MCF 10A (cell line): Measurements from ENCODE around the gene MYCT1. TPM values are rescaled to one million over a fixed set of nuclear protein-coding genes. Genes with fewer than 3 reads are reported as not detected.

Experiments used
- BruUV-seq: library from RNA; stranded (reverse); fragments of 400-500 nt; replicated peaks from 2 replicates; lab custom pipeline; 2021; lab: Mats Ljungman, UMichigan
- CTCF ChIA-PET: fragments of 300-600 bp; sonication (Branson Sonifier 250); formaldehyde crosslinking; extraction: SDS; loops from one replicate; lab custom pipeline; 2021; ENCODE audit warnings: antibody characterized with exemption, inconsistent platforms; lab: Yijun Ruan, JAX
- POLR2A ChIA-PET: fragments of 300-600, 350-650 bp; sonication (Branson Sonifier 250); formaldehyde crosslinking; extraction: SDS; loops from one replicate; lab custom pipeline; 2020; ENCODE audit warnings: antibody characterized with exemption, inconsistent platforms; lab: Yijun Ruan, JAX
- DNase-seq: peaks from one replicate; pipeline ENCODE4 v3.0.0-alpha.2; 2018; ENCODE audit not compliant: unreplicated experiment
- H3K27ac Mint-ChIP-seq: one replicate; pipeline ENCODE4 v1.8.0; 2022; ENCODE audit warnings: mild to moderate bottlenecking, low read depth, mixed read lengths; ENCODE audit not compliant: unreplicated experiment
- H3K27me3 Mint-ChIP-seq: one replicate; pipeline ENCODE4 v1.8.0; 2022; ENCODE audit warnings: mixed read lengths; ENCODE audit not compliant: insufficient read depth, unreplicated experiment
- H3K36me3 Mint-ChIP-seq: one replicate; pipeline ENCODE4 v1.8.0; 2022; ENCODE audit warnings: mild to moderate bottlenecking, moderate library complexity, mixed read lengths; ENCODE audit not compliant: insufficient read depth, unreplicated experiment
- H3K4me1 Mint-ChIP-seq: one replicate; pipeline ENCODE4 v1.8.0; 2022; ENCODE audit warnings: mixed read lengths; ENCODE audit not compliant: insufficient read depth, unreplicated experiment
- H3K4me3 Mint-ChIP-seq: one replicate; pipeline ENCODE4 v1.8.0; 2022; ENCODE audit warnings: mild to moderate bottlenecking, moderate library complexity, mixed read lengths; ENCODE audit not compliant: unreplicated experiment
- H3K9me3 Mint-ChIP-seq: one replicate; pipeline ENCODE4 v1.8.0; 2022; ENCODE audit warnings: mixed read lengths; ENCODE audit not compliant: unreplicated experiment
- CTCF ChIP-seq: fragments of 200-600 bp; IDR thresholded peaks from one replicate; pipeline ENCODE4 v1.8.0; 2022; ENCODE audit warnings: antibody characterized with exemption, mild to moderate bottlenecking; ENCODE audit not compliant: unreplicated experiment
- intact Hi-C: fragments of 100-400 bp; cut with micrococcal nuclease; formaldehyde crosslinking; loops from 2 replicates; pipeline ENCODE4 v1.14.1; 2022
- total RNA-seq: library from RNA; stranded (reverse); gene quantifications from 2 replicates; pipeline ENCODE4 v1.2.3, GENCODE V29; 2022

The MYCT1 gene
- total RNA-seq, 1 experiment from 2014 or later, result not detected

DNA sequence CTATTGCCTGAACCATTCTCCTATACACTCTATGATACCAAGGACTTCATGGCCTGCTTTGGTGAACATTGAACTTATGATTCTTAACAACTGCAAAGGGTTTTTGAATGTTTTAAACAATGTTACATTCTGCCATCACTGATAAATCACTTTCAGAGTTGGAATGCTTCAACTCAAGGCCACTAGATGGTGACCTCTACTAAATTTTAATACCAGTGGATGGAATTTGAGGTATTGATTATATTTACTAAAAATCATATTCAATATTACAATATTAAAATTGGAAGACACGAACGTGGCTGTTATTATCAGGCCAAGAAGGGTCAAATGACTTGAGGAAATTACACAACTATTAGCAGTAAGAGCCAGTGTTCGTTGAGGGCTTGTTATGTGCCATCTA is 18.6 kb downstream of the MYCT1 start:
- intact Hi-C loops, result loop anchor here (5.0 kb wide), 1 partner anchor 146 kb away; no protein-coding TSS in a partner anchor
- CTCF ChIA-PET, result interaction anchor here (0.6 to 1.2 kb wide), 2 partner anchors 182 to 1096 kb away, joined by 3 read pairs; no protein-coding TSS in a partner anchor

DNA sequence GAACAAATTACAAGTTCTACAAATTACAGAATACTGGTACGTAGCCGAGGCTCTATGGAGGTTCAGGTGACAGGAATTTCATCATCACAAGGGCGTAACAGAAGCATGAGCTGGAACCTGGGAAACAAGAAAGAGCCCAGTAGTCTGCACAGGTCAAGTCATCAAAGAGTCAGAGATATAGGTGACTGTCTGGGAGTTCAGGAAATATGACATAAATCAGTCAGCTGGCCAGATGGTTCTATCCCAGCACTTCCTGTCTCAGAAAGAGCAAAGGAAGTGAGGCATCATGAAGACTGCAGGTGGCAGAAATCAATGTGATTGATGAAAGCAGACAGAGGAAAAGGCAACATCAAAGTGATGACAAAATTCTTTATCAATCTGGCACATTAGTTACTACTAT is 23.3 kb downstream of the MYCT1 start:
- intact Hi-C loops, result no loop called here
- Mint-ChIP-seq H3K4me1 (peaks cover 7% of the 10 kb centered on the region), H3K27me3 (peaks cover 11% of the 10 kb centered on the region), H3K27ac (no peak overlapping the region), H3K36me3 (no peaks in the 10 kb centered on the region), H3K4me3 (no peak overlapping the region), H3K9me3 (no peaks in the 10 kb centered on the region)
- no peak for TF ChIP-seq CTCF
- DNase-seq, result peak; percentile 11
- CTCF ChIA-PET, result no interaction called here
- POLR2A ChIA-PET, result interaction anchor here (0.6 kb wide), 1 partner anchor 12 kb away, joined by 4 read pairs; no protein-coding TSS in a partner anchor
- no TSS peak for BruUV-seq

More for the DNA sequence above, 18.6 kb downstream of the MYCT1 start:
- Mint-ChIP-seq H3K27me3 (peaks cover 11% of the 10 kb centered on the region), H3K27ac (no peak overlapping the region), H3K4me1 (peaks cover 7% of the 10 kb centered on the region), H3K36me3 (no peaks in the 10 kb centered on the region), H3K4me3 (no peak overlapping the region), H3K9me3 (peaks cover 8% of the 10 kb centered on the region)
- DNase-seq, result no peak
- BruUV-seq, result no TSS peak
- POLR2A ChIA-PET, result no interaction called here
- peak; percentile 23 for TF ChIP-seq CTCF

GRCh38 chr6:152721956-152722355 is 24.3 kb downstream of the MYCT1 start:
- no peak overlapping the region for H3K27ac Mint-ChIP-seq
- POLR2A ChIA-PET, result no interaction called here

DNA sequence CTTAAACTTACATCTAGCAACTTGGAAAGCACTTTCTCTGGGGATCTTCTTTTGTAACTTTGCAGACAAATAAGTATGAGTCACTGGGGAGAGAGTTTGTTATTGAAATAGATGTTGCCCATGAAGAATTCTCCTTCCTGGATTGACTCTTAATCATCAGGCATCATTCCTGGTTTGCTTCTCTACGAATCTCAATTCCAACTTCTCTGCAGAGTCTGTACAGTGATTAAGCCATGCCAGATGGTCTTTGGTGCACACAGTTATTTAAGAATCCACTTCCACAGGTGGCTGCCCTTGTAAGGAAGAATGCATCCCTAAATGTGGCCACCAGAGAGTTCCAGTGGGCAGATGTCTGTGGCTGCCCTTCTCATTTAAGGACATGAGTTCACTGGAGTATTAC is 25.7 kb downstream of the MYCT1 start:
- Mint-ChIP-seq H3K9me3 (no peaks in the 10 kb centered on the region), H3K27me3 (peaks cover 20% of the 10 kb centered on the region), H3K36me3 (no peaks in the 10 kb centered on the region), H3K4me3 (no peak overlapping the region), H3K4me1 (peaks cover 7% of the 10 kb centered on the region), H3K27ac (no peak overlapping the region)
- DNase-seq, result peak; percentile 18
- no peak for TF ChIP-seq CTCF
- CTCF ChIA-PET, result interaction anchor here (0.6 kb wide), 3 partner anchors 88 to 209 kb away, joined by 3 to 5 read pairs (median 3); no protein-coding TSS in a partner anchor
- intact Hi-C loops, result no loop called here
- BruUV-seq, result no TSS peak
- POLR2A ChIA-PET, result interaction anchor here (0.7 kb wide), 1 partner anchor 387 kb away, joined by 4 read pairs; no protein-coding TSS in a partner anchor

More at GRCh38 chr6:152721956-152722355, 24.3 kb downstream of the MYCT1 start:
- Mint-ChIP-seq H3K4me3 (no peak overlapping the region), H3K27me3 (peaks cover 11% of the 10 kb centered on the region), H3K36me3 (no peaks in the 10 kb centered on the region), H3K9me3 (no peaks in the 10 kb centered on the region), H3K4me1 (peaks cover 7% of the 10 kb centered on the region)
- CTCF ChIA-PET, result interaction anchor here (0.7 kb wide), 1 partner anchor 138 kb away, joined by 3 read pairs; no protein-coding TSS in a partner anchor
- no peak for DNase-seq
- intact Hi-C loops, result no loop called here
- TF ChIP-seq CTCF, result no peak
- no TSS peak for BruUV-seq
